Left lobe of liver (tissue), 2 donors: ENCODE measurements around the gene ILF2. TPM values are rescaled to one million over a fixed set of nuclear protein-coding genes. Genes with fewer than 3 reads are reported as not detected.
A peak's percentile ranks its signal among the peaks of the same experiment; 100 is the strongest.
"Not testable (repeated sequence)": the region's sequence is repeated elsewhere in the genome, so short reads cannot be mapped to it uniquely, and the experiment has no call there.

ENCODE experiments used
- ATAC-seq: fragments of 200-7000 bp; cut with Tn5 transposase; one replicate; pipeline ENCODE4 v1.9.1; 2020; ENCODE audit warnings: mild to moderate bottlenecking, moderate library complexity
- DNase-seq: peaks from one replicate; pipeline ENCODE4 v3.0.0-alpha.2; 2020; ENCODE audit warnings: low spot score
- total RNA-seq: library from RNA; stranded (reverse); gene quantifications from one replicate; pipeline ENCODE4 v1.2.1, GENCODE V29; 2021
- donor health status: DM: no; HTN: no; CAD: no; lungs with moderate emphysema.
- donor health status: DM: no; HTN: yes; CAD: no.

ILF2 gene
- total RNA-seq, 1 donor from 2014 or later = 33.2 TPM

DNA sequence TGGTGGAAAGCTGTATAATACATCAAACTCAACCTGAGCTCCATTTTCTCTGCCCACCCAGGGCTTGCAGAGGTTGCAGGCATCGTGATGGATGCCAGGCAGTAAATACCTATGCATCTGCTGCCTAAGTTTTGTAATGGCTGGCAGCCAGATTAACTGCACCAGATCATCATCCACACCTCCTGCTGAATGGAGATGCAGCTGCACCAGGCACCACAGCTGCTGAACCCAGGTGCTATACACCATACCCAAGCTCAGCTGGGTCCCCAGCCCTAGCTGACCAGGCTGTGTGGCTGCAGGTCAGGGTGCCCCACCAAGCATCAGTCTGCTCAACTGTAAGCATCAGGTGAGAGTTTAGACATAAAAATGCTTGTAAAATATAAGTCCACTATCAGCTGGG lies 19.0 kb downstream of the ILF2 start:
- DNase-seq (no peak), ATAC-seq (no peak)

DNA sequence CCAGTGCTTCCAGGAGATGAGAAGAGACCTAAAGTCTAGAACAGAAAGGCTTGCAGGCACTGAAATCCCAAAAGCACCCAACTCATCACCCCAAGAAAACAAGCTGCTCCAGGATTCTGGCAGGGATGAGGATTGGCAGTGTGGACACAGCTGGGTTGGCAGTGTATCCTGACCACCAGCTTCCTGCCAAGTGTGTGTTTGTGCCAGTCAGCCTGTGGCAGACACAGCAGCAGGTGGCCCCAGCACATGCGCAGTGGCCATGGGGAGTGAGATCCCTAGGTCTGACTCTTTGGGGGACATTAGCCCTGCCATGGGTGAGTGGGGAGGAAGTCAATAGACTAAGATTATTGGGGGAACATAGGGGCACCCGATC lies 20.9 kb downstream of the ILF2 start:
- DNase-seq (peak; percentile 92), ATAC-seq (peak; percentile 95)

DNA sequence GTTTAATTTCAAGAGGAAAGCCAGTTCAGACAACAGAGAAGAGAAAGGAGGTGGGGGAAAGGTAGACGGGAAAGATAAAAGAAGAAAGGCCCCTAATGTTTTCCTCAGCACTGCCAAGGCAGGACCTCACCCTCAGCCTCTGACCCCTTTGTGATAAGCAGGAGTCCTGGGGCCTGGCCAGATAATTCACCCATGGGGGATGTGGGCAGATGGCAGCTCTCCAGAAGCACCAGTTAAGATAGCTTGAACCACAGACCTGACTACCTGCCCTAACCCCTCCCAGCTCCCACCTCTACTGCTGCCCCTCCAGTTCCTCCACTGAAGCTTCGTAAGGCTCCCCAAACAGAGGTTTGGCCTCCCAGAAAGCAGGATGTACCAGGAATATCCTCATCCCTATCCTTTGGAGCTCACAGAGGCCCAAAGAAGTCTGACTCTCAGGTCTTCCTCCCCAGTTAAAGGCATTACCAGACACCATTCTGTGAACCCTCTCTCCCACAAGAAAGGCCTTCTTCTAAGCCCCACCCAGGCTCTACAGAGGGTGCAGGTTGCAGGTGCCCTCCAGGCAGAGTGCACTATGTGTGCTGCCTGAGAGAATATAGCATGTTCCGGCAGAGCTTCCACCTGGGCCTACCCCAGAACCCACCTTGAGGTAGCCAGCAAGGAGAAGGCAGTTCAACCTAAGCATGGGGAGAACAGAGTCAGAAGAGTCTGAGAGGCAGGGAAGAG lies 21.5 kb downstream of the ILF2 start:
- ATAC-seq (peak; percentile 26), DNase-seq (no peak)

DNA sequence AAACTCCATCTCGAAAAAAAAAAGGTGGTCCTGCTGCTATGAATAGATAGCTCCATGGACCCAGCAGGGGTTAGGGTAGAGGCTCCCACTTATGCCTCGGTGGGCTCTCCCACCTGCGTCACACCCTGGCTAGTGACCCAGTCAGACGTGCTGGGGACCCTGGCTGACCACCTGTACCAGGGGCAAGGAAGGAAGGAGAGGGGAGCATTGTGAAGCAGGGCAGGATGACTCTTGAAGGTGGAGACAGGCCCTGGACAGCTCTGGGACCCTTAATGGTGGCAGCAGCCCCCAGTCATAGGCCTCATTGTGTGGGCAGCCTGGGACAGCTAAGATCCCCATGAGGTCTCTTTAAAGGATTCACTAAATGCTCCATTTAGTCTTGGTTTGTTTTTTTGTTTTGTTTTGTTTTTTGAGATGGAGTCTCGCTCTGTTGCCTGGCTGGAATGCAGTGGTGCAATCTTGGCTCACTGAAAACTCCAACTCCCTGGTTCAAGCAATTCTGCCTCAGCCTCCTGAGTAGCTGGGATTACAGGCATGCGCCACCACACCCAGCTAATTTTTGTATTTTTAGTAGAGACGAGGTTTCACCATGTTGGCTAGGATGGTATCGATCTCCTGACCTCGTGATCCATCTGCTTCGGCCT lies 22.7 kb downstream of the ILF2 start:
- DNase-seq (no peak), ATAC-seq (no peak)

DNA sequence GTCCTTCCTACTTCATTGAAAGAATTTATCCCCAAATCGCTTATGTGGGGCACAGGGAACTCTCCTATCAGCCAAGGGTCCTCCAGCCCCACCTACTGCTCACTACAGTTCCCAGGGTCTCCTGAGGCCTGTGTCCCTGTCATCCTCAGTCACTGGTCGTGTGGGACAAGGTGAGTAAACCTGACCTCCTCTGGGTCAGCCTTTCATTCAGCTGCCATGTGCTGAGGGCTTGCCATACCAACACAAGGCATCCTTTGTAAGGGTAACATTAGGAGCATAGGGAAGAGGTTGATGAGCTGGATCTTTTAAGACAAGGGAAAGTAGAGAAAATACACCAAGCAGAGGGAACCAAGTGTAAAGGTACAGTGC lies 23.5 kb downstream of the ILF2 start:
- peak; percentile 41 for DNase-seq
- no peak for ATAC-seq

DNA sequence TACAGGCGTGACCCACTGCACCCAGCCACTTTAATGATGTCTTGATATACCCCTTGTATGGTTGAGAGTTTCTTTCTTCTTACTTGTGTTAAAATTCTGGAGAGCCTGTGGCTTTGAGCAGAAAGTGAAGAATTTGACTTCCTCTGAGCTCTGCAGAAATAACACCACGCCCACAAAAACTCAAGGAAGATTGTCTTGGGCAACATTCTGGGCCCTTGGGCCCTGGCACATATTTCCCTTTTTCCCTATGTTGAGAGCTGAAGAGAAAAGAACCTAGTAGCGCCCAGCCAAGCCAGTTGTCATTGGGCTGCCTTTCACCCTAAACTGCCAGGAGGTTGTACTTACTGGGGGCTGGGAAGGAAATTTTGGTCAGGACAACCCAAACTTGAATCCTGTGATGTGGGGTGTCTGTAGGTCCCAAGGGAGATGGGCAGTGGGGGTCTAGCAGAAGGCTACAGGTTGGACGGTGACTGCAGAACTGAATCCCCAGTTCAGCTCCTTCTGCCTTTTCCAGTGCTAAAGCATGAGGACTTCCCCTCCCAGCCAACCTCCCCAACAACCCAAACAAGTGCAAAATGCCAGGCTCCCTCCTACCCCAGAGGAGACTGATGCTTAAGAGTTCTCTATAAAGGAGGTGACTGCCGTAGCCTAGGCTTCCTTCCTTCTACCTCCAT lies 24.0 kb downstream of the ILF2 start:
- ATAC-seq = no peak
- DNase-seq = peak; percentile 33

DNA sequence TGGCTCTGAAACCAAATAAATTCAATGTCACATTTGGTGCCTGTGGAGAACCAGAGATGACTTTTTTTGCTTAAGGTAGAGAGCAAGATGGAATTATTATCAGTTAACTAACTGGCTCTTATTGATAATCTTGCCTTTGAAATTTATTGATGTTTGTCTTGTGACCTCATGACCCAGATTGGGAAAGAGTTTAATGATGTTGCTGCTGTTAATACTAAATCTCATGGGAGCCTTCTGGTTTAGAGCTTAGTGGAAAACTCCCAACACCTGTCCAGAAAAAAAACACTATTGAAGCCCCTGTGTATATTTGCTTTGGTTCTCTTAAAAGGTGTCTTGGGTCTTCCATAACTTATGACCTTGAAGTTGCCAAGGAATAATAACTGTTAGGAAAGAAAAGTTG lies 27.0 kb downstream of the ILF2 start:
- peak; percentile 65 for ATAC-seq
- no peak for DNase-seq

DNA sequence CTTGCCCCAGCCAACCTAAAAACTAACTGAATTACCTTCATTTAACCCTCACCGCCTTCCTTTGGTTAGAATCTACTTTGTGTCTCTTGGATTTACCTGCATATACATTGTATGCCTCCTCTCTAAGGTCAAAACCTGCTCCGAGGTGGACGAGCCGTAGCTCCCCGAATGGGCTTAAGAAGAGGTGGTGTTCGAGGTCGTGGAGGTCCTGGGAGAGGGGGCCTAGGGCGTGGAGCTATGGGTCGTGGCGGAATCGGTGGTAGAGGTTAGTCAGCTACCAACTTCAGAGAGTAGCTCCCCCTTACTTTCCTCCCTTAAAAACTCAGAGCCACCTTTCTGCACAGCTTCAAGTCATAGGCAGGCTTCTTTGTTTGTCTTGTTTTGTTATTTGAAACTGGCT lies 27.7 kb downstream of the ILF2 start:
- ATAC-seq (no peak), DNase-seq (no peak)

DNA sequence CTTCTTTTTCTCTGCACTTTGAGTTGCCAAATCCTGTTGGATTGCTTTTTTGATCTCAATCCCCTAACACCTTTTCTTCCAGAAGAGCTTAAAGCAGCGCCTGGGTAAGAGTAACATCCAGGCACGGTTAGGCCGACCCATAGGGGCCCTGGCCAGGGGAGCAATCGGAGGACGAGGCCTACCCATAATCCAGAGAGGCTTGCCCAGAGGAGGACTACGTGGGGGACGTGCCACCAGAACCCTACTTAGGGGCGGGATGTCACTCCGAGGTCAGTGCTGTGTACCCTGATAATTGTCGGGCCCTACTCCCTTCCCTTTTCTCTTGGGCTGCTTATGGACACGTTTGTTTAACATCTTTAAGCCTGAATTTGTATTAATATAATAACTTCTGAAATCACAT lies 28.6 kb downstream of the ILF2 start:
- DNase-seq (no peak), ATAC-seq (no peak)

DNA sequence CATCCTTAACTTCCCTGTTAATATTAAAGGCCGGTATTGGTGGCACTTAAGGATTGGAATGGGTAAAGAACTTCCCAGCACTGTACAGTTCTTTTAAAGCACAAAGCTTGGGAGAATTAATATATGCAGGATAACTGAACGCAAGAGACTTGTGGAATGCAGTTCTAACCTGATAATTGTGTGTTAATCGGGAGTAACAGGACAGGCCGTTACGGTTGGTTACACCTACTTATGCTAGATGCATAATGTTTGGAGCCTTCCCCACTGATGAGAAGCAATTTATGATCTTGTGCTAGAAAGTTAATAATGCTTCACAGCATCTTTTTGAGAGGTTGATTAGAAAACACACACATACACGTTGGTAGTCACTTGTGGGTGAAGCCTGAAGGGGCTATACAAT lies 29.9 kb downstream of the ILF2 start:
- ATAC-seq (no peak), DNase-seq (no peak)

DNA sequence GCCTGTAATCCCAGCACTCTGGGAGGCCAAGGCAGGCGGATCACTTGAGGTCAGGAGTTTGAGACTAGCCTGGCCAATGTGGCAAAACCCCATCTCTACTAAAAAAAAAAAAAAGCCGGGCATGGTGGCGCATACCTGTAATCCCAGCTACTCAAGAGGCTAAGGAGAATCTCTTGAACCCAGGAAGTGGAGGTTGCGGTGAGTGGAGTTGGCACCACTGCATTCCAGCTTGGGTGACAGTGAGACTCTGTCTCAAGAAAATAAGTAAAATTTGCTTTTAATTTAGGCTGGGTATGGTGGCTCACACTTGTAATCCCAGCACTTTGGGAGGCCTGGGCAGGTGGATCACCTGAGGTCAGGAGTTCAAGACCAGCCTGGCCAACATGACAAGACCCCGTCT lies 30.6 kb downstream of the ILF2 start:
- not testable (repeated sequence) for ATAC-seq, DNase-seq

DNA sequence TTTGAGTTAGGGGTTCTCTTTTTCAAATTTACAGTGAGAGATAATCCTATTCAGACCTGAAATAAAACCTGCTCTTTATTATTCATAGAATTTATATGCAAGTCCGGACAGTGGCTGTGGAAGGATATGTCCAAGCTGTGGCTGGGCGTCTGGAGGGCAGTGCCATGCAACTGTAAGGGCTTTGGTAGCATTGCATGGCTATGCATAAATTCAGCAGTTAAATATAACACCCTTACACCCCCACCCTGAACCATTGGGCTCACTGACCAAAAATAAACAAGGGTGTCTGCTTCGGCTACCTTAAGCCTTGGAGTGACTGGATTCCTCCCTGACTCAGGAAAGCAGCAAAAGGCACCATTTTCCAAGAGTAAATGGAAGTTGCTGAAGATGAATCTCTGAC lies 31.5 kb downstream of the ILF2 start:
- no peak for ATAC-seq
- DNase-seq = no peak

DNA sequence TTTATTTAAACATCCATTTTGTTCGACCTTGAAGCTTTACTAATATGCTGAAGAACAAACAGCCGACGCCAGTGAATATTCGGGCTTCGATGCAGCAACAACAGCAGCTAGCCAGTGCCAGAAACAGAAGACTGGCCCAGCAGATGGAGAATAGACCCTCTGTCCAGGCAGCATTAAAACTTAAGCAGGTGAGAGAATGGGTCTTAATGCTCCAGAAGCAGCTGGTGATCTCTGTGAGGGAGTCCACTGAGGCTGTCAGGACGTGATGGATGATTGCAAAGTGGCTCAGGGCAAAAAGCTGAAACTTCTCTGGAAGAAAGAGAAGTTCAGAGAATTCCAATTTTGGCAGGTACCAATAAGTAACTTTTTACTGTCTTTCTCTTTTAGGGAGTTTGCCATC lies 32.5 kb downstream of the ILF2 start:
- ATAC-seq (no peak), DNase-seq (no peak)

DNA sequence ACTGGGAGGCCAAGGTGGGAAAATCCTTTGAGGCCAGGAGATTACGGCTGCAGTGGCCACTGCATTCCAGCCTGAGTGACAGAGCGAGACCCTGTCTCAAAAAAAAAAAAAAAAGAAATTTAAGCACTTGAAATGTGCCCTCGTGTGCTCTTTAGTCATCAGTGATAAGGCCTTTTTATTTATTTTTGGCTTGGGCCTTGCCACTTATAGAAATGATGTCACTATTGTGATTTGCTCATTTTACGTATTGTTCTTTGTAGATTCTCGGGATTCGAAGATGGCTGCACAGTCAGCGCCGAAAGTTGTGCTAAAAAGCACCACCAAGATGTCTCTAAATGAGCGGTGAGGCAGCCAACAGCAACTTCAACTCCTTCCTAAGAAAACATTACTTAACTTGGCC lies 34.5 kb downstream of the ILF2 start:
- no peak for DNase-seq
- ATAC-seq = no peak

DNA sequence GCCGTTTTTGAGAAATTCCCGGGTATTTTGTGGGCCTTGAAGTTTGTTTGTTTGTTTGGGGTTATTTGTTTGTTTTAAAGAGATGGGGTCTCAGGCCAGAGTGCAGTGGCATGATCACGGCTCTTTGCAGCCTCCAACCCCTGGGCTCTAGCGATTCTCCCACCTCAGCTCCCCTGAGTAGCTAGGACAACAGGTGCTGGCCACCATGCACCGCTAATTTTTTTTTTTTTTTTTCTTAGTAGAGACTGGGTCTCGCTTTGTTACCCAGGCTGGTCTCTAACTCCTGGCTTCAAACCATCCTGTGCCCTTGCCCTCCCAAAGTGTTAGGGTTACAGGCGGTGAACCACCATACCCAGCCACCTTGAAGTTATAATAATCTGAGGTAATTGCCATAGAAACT lies 34.9 kb downstream of the ILF2 start:
- ATAC-seq (no peak), DNase-seq (no peak)

DNA sequence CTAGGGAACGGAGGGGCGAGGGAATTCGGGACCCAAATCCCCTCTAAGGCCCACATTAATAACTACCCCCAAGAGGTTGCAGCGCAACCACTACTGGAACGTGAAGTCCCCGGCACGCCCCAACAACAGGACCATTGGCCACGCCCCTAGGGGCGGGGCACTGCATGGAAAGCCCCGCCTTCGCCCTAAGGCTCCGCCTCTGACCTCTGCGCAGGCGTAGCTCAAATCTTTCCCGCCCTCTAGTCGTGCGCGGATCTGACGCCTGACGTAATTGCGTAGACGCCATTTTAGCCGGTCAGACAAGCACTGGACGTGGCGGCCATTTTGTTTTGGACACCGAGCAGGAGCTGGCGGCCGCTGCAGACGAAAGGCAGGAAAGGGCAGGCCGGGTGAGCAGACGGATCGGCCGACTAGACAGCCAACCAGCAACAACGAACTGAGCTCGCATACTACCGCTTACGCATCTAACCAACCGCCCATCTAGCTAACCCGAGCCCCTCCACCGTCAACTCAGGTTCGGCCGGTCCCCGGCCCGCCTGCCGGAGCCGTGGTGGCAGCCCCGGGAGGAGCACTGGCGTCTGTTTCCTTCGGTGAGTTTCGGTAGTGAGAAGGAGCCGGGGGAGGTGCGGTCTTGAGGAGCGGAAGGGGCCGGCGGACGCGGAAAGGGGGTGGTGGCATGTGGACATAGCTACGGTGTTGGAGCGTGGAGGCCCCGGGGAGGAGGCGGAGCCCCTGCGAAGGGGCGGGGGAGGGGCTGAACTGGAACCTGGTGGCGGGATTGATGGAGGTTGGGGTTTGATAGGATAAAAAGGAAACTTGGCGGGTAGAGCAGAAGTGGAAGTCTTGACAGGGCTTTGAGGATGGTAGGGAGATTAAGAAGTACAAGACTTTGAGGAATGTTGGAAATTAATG lies 36.8 kb downstream of the ILF2 start, which contains the start of gene CHTOP:
Gene CHTOP, plus strand, starts transcription at position 313 of the 912 bp plus-strand sequence. CDS start 2,523 bp downstream, outside the sequence.
- peak; percentile 99 for DNase-seq
- peak; percentile 94 for ATAC-seq

DNA sequence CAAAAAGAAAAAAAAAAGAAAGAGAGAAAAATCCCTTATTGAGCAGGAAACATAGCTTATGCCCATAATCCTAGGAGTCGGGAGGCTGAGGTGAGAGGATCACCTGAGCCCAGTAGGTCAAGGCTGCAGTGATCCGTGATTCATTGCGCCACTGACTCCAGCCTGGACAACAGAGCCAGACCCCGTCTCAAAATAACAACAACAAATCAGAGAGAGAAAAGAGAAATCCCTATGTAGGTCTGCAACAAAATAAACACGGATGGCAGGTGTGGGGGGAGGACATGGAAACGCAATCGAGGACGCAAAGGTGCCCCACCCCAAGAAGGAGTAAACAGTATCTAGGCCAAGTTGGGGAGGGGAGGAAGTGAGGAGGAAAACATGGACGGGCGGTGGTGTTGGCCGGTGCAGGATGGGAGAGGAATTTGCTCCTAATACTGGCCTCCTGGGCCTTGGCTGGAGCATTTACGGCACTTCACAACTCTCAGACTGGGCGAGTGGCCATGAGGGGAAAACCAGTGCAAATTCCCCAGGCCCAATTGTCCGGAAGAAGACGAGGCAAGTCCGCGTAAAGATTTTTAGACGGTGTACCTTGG lies 37.5 kb downstream of the ILF2 start:
- ATAC-seq (peak; percentile 43), DNase-seq (no peak)

DNA sequence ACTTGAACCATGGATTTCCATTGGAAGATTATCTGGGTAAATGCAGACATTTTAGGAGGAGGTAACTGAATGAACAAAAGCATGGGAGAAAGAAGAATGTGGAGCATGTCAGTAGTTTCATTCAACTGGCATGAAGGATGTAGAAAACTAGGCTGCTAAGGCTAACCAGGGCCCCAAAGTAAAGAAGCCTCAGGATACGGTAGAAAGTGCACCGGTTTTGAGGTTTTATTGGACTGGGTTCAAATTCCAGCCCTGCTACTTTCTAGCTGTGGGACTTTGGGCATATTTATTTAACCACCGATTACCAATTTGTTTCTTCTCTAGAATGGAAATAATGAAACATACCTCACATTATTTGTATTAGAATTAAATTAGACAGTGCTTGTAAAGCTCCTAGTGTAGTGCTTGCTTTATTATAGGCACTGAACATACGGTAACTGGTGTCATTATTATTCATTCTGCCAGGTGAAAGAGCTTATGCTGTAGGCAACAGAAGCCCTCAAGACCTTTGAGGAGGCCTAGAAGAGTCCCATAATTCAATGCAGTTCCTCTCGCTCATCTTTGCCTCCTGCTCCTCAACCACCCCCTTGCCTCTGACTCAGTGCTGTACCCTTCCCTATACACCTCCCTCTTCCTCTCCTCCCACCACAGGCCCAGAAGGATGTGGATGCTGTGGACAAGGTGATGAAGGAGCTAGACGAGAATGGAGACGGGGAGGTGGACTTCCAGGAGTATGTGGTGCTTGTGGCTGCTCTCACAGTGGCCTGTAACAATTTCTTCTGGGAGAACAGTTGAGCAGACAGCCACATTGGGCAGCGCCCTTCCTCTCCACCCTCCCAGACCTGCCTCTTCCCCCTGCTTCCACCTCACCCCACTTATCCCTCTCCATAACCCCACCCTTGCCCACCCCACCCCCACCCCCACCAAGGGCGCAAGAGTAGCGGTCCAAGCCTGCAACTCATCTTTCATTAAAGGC lies 39.5 kb downstream of the ILF2 start:
- DNase-seq (no peak), ATAC-seq (no peak)

DNA sequence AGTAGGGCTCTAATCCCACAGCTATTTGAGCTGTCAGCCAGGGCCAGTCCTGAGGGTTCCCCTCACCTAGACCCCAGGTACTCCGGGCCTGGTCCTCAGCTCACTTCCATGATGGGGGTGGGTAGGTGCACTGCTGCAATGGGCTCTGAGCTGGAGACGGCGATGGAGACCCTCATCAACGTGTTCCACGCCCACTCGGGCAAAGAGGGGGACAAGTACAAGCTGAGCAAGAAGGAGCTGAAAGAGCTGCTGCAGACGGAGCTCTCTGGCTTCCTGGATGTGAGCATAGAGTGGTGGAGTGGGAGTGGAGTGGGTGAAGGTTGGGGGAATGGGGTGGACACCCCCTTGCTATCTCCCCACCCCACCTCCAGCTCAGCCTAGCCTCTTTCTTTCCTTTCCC lies 40.4 kb downstream of the ILF2 start:
- DNase-seq (no peak), ATAC-seq (no peak)

DNA sequence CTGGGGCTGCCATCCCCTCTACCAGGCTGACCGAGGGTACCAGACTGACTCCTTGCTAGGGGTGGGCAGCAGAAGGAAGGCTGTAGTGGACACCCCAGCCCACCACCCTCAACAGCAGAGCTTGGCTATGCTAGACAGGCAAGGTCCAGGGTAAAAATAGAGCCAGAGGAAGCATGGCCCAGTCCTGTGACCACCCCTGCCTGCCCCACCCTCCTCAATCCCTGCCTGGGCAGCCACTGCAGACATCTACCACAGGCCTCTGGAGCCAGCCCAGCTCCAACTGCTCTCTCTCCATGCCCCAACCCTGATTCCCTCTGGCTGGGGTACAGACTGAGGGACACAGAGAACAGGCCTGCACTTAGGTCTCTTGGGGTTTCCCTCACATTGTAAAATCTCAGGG lies 40.8 kb downstream of the ILF2 start:
- ATAC-seq (no peak), DNase-seq (no peak)
